ENCODE data around the gene RNF19B.
"Not testable (repeated sequence)": the region's sequence is repeated elsewhere in the genome, so short reads cannot be mapped to it uniquely, and the experiment has no call there.

RNF19B gene

GRCh38 chr1:32928285-32928684, 36.3 kb downstream of the RNF19B start:
- DNase-seq, result no peak

GRCh38 chr1:32927441-32927840, 37.2 kb downstream of the RNF19B start:
- no peak for DNase-seq

- no peak for DNase-seq
Measured at GRCh38 chr1:32926562-32926961, 38.0 kb downstream of the RNF19B start.

- no peak for DNase-seq
Measured at GRCh38 chr1:32925403-32926162, 39.0 kb downstream of the RNF19B start.

GRCh38 chr1:32924881-32925344, 39.7 kb downstream of the RNF19B start:
- DNase-seq, result no peak

GRCh38 chr1:32920833-32921232, 43.8 kb downstream of the RNF19B start:
- DNase-seq, result no peak

- no peak for DNase-seq
Measured at GRCh38 chr1:32919811-32920733, 44.5 kb downstream of the RNF19B start.

- no peak for DNase-seq
Measured at GRCh38 chr1:32918179-32918578, 46.4 kb downstream of the RNF19B start.

GRCh38 chr1:32917521-32917920, 47.1 kb downstream of the RNF19B start:
- DNase-seq, result no peak

- DNase-seq, result no peak
Measured at GRCh38 chr1:32915766-32916706, 48.6 kb downstream of the RNF19B start.

GRCh38 chr1:32910319-32910718, 54.3 kb downstream of the RNF19B start:
- DNase-seq, result no peak

- DNase-seq, result no peak
Measured at GRCh38 chr1:32907435-32907834, 57.2 kb downstream of the RNF19B start.

- DNase-seq, result no peak
Measured at GRCh38 chr1:32906654-32907053, 58.0 kb downstream of the RNF19B start.

GRCh38 chr1:32905588-32905987, 59.0 kb downstream of the RNF19B start:
- DNase-seq, result not testable (repeated sequence)

GRCh38 chr1:32904797-32905196, 59.8 kb downstream of the RNF19B start:
- no peak for DNase-seq

GRCh38 chr1:32903991-32904785, 60.4 kb downstream of the RNF19B start:
- no peak for DNase-seq

- DNase-seq, result no peak
Measured at GRCh38 chr1:32902535-32902920, 62.1 kb downstream of the RNF19B start.

- no peak for DNase-seq
Measured at GRCh38 chr1:32901823-32902534, 62.6 kb downstream of the RNF19B start.

GRCh38 chr1:32900956-32901822, 63.4 kb downstream of the RNF19B start, which contains the start of gene TMEM54:
Gene TMEM54 (minus strand): TSS chr1:32901389. CDS start chr1:32901238, 151 bp downstream.
- peak; percentile 33 for DNase-seq

- DNase-seq, result no peak
Measured at GRCh38 chr1:32900371-32900955, 64.1 kb downstream of the RNF19B start.
